Prostate gland (tissue), 2 donors: ENCODE data around the gene WDR18. TPM values are rescaled to one million over a fixed set of nuclear protein-coding genes. Genes with fewer than 3 reads are reported as not detected.
A peak's percentile ranks its signal among the peaks of the same experiment; 100 is the strongest.

Experiments
- DNase-seq: peaks from one replicate; pipeline ENCODE4 v3.0.0-alpha.2; 2019; ENCODE audit warnings: low spot score
- H3K27ac ChIP-seq, 2 donors: fragments of 200-600 bp; sonication (generic); 2 replicates each; pipeline ENCODE4 v1.5.1; 2017 to 2019
- H3K27me3 ChIP-seq: fragments of 200-600 bp; sonication (generic); replicated peaks from 2 replicates; pipeline ENCODE4 v1.5.1; 2019; ENCODE audit not compliant: insufficient read depth
- H3K36me3 ChIP-seq, 2 donors: fragments of 200-600 bp; sonication (generic); 1 replicate in 1 of 2; 2 replicates in 1 of 2; pipeline versions ENCODE4 v1.5.1 to v1.8.1; 2017 to 2019
- H3K4me1 ChIP-seq: fragments of 200-600 bp; sonication (generic); replicated peaks from 2 replicates; pipeline ENCODE4 v1.5.1; 2019
- H3K4me3 ChIP-seq, 2 donors: fragments of 200-600 bp; sonication (generic); 2 replicates each; pipeline ENCODE4 v1.5.1; 2017 to 2019
- H3K9me3 ChIP-seq: fragments of 200-600 bp; sonication (generic); 2 replicates; pipeline ENCODE4 v1.5.1; 2017
- POLR2A ChIP-seq: fragments of 450-650 bp; IDR thresholded peaks from one replicate; pipeline ENCODE4 v1.6.1; 2016; ENCODE audit warnings: antibody characterized with exemption, mild to moderate bottlenecking
- POLR2AphosphoS5 ChIP-seq: sonication (generic); formaldehyde crosslinking; IDR thresholded peaks from one replicate; pipeline ENCODE4 v1.6.1; 2017; ENCODE audit warnings: antibody characterized with exemption
- WGBS: methylation state at CpG from one replicate; pipeline ENCODE4 v1.1.5; 2018; 5-methylcytosine and 5-hydroxymethylcytosine counted together
- intact Hi-C: fragments of 100-400 bp; cut with DNase I; formaldehyde crosslinking; loops from one replicate; pipeline ENCODE4 v1.14.2; 2022
- total RNA-seq, 2 donors: library from RNA; depleted of rRNA; stranded (reverse); fragments of >200 nt; gene quantifications; one replicate each; pipeline ENCODE4 v1.1.0, GENCODE V29; 2016
- TF ChIP-seq, protein P1 (sequence below), 4 experiments: fragments of 200-600 bp in 2 of 4; fragments of 450-650 bp in 2 of 4; sonication (generic) in 2 of 4; IDR thresholded peaks; 1 replicate in 3 of 4; 2 replicates in 1 of 4; pipeline ENCODE4 v1.5.1; 2016 to 2019; ENCODE audit warnings: antibody characterized with exemption in 4 of 4, mild to moderate bottlenecking in 2 of 4, moderate library complexity in 2 of 4

WDR18 gene
- total RNA-seq, 2 donors from 2014 or later = 35.0 to 94.8 TPM

DNA sequence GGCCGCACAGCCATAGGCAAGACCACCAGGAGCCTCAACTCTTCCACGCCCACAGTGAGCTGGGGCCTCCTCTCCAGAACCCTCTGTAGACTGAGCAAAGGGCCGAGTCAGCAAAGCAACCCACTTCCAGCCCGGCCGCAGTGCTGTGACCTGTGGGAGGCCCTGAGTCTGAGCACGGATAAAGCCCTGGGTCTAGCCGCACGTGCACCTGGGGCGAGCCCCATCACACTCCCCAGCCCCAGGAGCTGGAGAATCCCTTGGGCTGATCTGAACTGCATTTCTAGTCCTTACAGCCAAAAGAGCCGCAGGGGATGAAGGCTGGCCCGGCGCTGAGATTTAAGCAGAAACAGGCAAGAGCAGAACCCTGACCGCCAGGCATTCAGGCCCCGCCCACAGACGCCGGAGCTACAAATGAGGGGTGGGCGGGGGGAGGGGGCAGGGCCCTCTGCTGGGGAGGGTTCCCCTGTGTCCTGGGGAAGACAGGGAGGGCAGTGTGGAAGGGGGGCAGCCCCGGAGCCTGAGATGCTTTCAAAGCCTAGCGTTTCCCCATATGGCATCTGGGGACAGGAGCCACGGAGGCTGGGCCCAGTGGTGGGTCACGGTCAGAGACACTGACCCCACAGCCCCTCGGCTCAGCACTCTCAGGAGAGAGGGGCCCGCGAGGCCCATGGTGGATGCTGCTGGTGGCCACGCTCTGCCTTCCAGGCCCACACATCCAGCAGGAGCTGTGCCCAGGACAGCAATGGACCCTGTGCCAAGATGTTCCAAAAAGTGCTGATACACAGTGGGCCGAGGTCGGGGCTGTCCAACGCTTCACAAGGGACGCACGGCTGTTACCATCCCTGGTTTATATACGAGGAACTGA is 31.9 kb downstream of the WDR18 start:
- TF ChIP-seq, protein P1, sequence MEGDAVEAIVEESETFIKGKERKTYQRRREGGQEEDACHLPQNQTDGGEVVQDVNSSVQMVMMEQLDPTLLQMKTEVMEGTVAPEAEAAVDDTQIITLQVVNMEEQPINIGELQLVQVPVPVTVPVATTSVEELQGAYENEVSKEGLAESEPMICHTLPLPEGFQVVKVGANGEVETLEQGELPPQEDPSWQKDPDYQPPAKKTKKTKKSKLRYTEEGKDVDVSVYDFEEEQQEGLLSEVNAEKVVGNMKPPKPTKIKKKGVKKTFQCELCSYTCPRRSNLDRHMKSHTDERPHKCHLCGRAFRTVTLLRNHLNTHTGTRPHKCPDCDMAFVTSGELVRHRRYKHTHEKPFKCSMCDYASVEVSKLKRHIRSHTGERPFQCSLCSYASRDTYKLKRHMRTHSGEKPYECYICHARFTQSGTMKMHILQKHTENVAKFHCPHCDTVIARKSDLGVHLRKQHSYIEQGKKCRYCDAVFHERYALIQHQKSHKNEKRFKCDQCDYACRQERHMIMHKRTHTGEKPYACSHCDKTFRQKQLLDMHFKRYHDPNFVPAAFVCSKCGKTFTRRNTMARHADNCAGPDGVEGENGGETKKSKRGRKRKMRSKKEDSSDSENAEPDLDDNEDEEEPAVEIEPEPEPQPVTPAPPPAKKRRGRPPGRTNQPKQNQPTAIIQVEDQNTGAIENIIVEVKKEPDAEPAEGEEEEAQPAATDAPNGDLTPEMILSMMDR (IDR thresholded peaks at IDR 0.05) = no peak
- TF ChIP-seq POLR2A (no peak), POLR2AphosphoS5 (no peak)
- intact Hi-C loops = no loop called here
- Histone ChIP-seq H3K4me1 (peaks cover 40% of the 10 kb centered on the region), H3K36me3 (peaks cover 6 to 13% of the 10 kb centered on the region in 2 donors), H3K9me3 (no peaks in the 10 kb centered on the region), H3K27ac (no peak overlapping the region), H3K27me3 (no peaks in the 10 kb centered on the region), H3K4me3 (no peak overlapping the region)
- WGBS = 65% methylated on average over 31 of the region's 31 CpGs
- no peak for DNase-seq

GRCh38 chr19:1016647-1017114 is 32.5 kb downstream of the WDR18 start:
- Histone ChIP-seq H3K27me3 (no peaks in the 10 kb centered on the region), H3K4me3 (no peak overlapping the region), H3K36me3 (peaks cover 4 to 6% of the 10 kb centered on the region in 2 donors), H3K27ac (no peak overlapping the region), H3K9me3 (no peaks in the 10 kb centered on the region), H3K4me1 (peaks cover 40% of the 10 kb centered on the region)
- 44% methylated on average over 12 of the region's 12 CpGs for WGBS
- DNase-seq = no peak
- TF ChIP-seq POLR2AphosphoS5 = no peak
- TF ChIP-seq POLR2A = no peak
- TF ChIP-seq, protein P1 (IDR thresholded peaks at IDR 0.05) = no peak
- intact Hi-C loops = no loop called here

GRCh38 chr19:1017115-1017905 is 33.2 kb downstream of the WDR18 start:
- intact Hi-C loops = no loop called here
- Histone ChIP-seq H3K9me3 (no peaks in the 10 kb centered on the region), H3K4me3 (no peak overlapping the region), H3K4me1 (peaks cover 40% of the 10 kb centered on the region), H3K27ac (peak overlapping the region in 1 of 2 donors; percentile 21), H3K27me3 (no peaks in the 10 kb centered on the region), H3K36me3 (peaks cover 0 to 6% of the 10 kb centered on the region in 2 donors)
- 54% methylated on average over 24 of the region's 24 CpGs for WGBS
- no peak for TF ChIP-seq POLR2AphosphoS5
- no peak for TF ChIP-seq POLR2A
- TF ChIP-seq, protein P1 (IDR thresholded peaks at IDR 0.05) = no peak
- no peak for DNase-seq

GRCh38 chr19:1017906-1018305 is 33.8 kb downstream of the WDR18 start:
- intact Hi-C loops = no loop called here
- H3K4me1 ChIP-seq = peaks cover 40% of the 10 kb centered on the region

More at GRCh38 chr19:1017906-1018305, 33.8 kb downstream of the WDR18 start:
- H3K4me3 ChIP-seq = no peak overlapping the region
- no peaks in the 10 kb centered on the region for H3K27me3 ChIP-seq
- DNase-seq = no peak
- H3K36me3 ChIP-seq = peaks cover 0 to 1% of the 10 kb centered on the region in 2 donors
- H3K9me3 ChIP-seq = no peaks in the 10 kb centered on the region
- 92% methylated on average over 8 of the region's 9 CpGs for WGBS
- TF ChIP-seq POLR2A (no peak), POLR2AphosphoS5 (no peak)
- TF ChIP-seq, protein P1 (IDR thresholded peaks at IDR 0.05) = no peak
- H3K27ac ChIP-seq = no peak overlapping the region
